Endothelial cell of umbilical vein (primary cell): ENCODE measurements around the gene DRICH1. TPM values are rescaled to one million over a fixed set of nuclear protein-coding genes. Genes with fewer than 3 reads are reported as not detected.

Source experiments
- BruUV-seq: library from RNA; stranded (reverse); fragments of 400-500 nt; replicated peaks from 2 replicates; lab custom pipeline; 2021; lab: Mats Ljungman, UMichigan
- CTCF ChIA-PET: fragments of 300-600, 350-600 bp; sonication (Branson Sonifier 250); formaldehyde crosslinking; loops from one replicate; lab custom pipeline; 2021; ENCODE audit warnings: antibody characterized with exemption, inconsistent platforms; lab: Charles Lee
- POLR2A ChIA-PET: fragments of 300-600, 350-600 bp; sonication (Branson Sonifier 250); formaldehyde crosslinking; loops from one replicate; lab custom pipeline; 2021; ENCODE audit warnings: antibody characterized with exemption, inconsistent platforms; lab: Charles Lee
- DNase-seq: peaks from one replicate; pipeline ENCODE4 v3.0.0-alpha.2; 2011; ENCODE audit warnings: low read depth, low spot score
- FAIRE-seq: peaks from 2 replicates; lab custom pipeline; 2011; peaks lifted over from hg19 to GRCh38; lab: Jason Lieb, UNC
- H2AFZ ChIP-seq: 2 replicates; pipeline ENCODE4 v1.6.0; 2012; ENCODE audit warnings: low read depth, low read length, control low read depth, inconsistent platforms
- H3K27ac ChIP-seq: 2 replicates; pipeline ENCODE4 v1.5.1; 2011; ENCODE audit warnings: low read depth, mild to moderate bottlenecking, control low read depth, low read length, moderate library complexity; ENCODE audit not compliant: insufficient read depth
- H3K27me3 ChIP-seq, 2 experiments: 2 replicates each; pipeline versions ENCODE4 v1.6.0 to v1.6.1; 2011; ENCODE audit warnings: low read length in 2 of 2, mixed read lengths in 1 of 2; ENCODE audit not compliant: control insufficient read depth in 2 of 2, insufficient read depth in 2 of 2
- H3K36me3 ChIP-seq, 2 experiments: 2 replicates in 1 of 2; 3 replicates in 1 of 2; pipeline ENCODE4 v1.5.1; 2011; ENCODE audit warnings: low read length in 2 of 2, mild to moderate bottlenecking in 1 of 2, moderate library complexity in 1 of 2; ENCODE audit not compliant: control insufficient read depth in 2 of 2, insufficient read depth in 2 of 2; ENCODE audit errors: extremely low read depth in 1 of 2
- H3K4me1 ChIP-seq: 3 replicates; pipeline ENCODE4 v1.5.1; 2011; ENCODE audit warnings: mild to moderate bottlenecking, low read length; ENCODE audit not compliant: control insufficient read depth, insufficient read depth; ENCODE audit errors: extremely low read depth
- H3K4me2 ChIP-seq: 2 replicates; pipeline ENCODE4 v1.6.1; 2011; ENCODE audit warnings: low read length, control low read depth, mixed read lengths; ENCODE audit not compliant: insufficient read depth
- H3K4me3 ChIP-seq, 3 experiments: fragments of 200-600 bp in 1 of 3; sonication (generic), shearing (Covaris generic) in 1 of 3; replicated peaks in 1 of 3; 2 replicates each; pipeline ENCODE4 v1.5.1; 2011 to 2016; ENCODE audit warnings: control low read depth in 3 of 3, low read length in 3 of 3, mild to moderate bottlenecking in 2 of 3, inconsistent platforms in 1 of 3, low read depth in 1 of 3, moderate library complexity in 1 of 3; ENCODE audit not compliant: insufficient read depth in 1 of 3
- H3K79me2 ChIP-seq: 2 replicates; pipeline ENCODE4 v1.6.0; 2012; ENCODE audit warnings: low read length, inconsistent platforms; ENCODE audit not compliant: control insufficient read depth, insufficient read depth
- H3K9ac ChIP-seq: replicated peaks from 2 replicates; pipeline ENCODE3; 2011; ENCODE audit warnings: low read length, control low read depth; ENCODE audit not compliant: insufficient read depth; ENCODE audit errors: extremely low read depth
- H3K9me1 ChIP-seq: replicated peaks from 3 replicates; pipeline ENCODE4 v1.6.0; 2011; ENCODE audit warnings: mild to moderate bottlenecking, low read length; ENCODE audit not compliant: control insufficient read depth, insufficient read depth; ENCODE audit errors: extremely low read depth
- H3K9me3 ChIP-seq: replicated peaks from 2 replicates; pipeline ENCODE4 v1.5.1; 2012; ENCODE audit warnings: low read length, inconsistent platforms; ENCODE audit not compliant: control insufficient read depth, insufficient read depth
- H4K20me1 ChIP-seq: replicated peaks from 2 replicates; pipeline ENCODE3; 2011; ENCODE audit warnings: mild to moderate bottlenecking, low read length; ENCODE audit not compliant: control insufficient read depth, insufficient read depth; ENCODE audit errors: extremely low read depth
- CTCF ChIP-seq, 2 donors: IDR thresholded peaks; 1 replicate in 1 of 2; 2 replicates in 1 of 2; pipeline ENCODE4 v1.5.1; 2011; ENCODE audit warnings: low read length in 2 of 2, mild to moderate bottlenecking in 2 of 2, moderate library complexity in 2 of 2, control low read depth in 1 of 2, inconsistent platforms in 1 of 2, low read depth in 1 of 2; ENCODE audit not compliant: insufficient read depth in 1 of 2; ENCODE audit errors: extremely low read depth in 1 of 2
- EZH2 ChIP-seq: IDR thresholded peaks from 2 replicates; pipeline ENCODE4 v1.6.1; 2012; ENCODE audit warnings: borderline replicate concordance, low read depth, mild to moderate bottlenecking, moderate library complexity, low read length, inconsistent platforms; ENCODE audit not compliant: severe bottlenecking
- FOS ChIP-seq: IDR thresholded peaks from 2 replicates; pipeline ENCODE4 v1.6.1; 2011; ENCODE audit warnings: mild to moderate bottlenecking, low read length, moderate library complexity, borderline replicate concordance; ENCODE audit not compliant: insufficient read depth
- GATA2 ChIP-seq: IDR thresholded peaks from 2 replicates; pipeline ENCODE4 v1.7.0; 2011; ENCODE audit warnings: low read depth, mild to moderate bottlenecking, moderate library complexity, mixed read lengths, low read length; ENCODE audit not compliant: insufficient read length, insufficient read depth
- JUN ChIP-seq: IDR thresholded peaks from 2 replicates; pipeline ENCODE4 v1.6.1; 2011; ENCODE audit warnings: borderline replicate concordance, low read depth; ENCODE audit not compliant: insufficient read length, insufficient read depth
- MAX ChIP-seq: IDR thresholded peaks from 2 replicates; pipeline ENCODE4 v1.6.1; 2011; ENCODE audit not compliant: insufficient read depth, insufficient read length
- MYC ChIP-seq: IDR thresholded peaks from one replicate; pipeline ENCODE4 v1.6.1; 2011; ENCODE audit warnings: mild to moderate bottlenecking, low read depth, low read length
- POLR2A ChIP-seq: IDR thresholded peaks from 2 replicates; pipeline ENCODE4 v1.6.1; 2012; ENCODE audit warnings: low read depth, mild to moderate bottlenecking, control low read depth, low read length
- POLR2AphosphoS5 ChIP-seq: IDR thresholded peaks from 2 replicates; pipeline ENCODE4 v1.6.1; 2012; ENCODE audit warnings: low read depth, mild to moderate bottlenecking, control low read depth, low read length, moderate library complexity; ENCODE audit not compliant: insufficient read depth
- dilution Hi-C: fragments of 300-500 bp; cut with MboI; formaldehyde crosslinking; loops from one replicate; pipeline ENCODE4 v1.15.0; 2019; ENCODE audit warnings: low sequenced_read_pairs; ENCODE audit not compliant: extremely low pct_ligation_motif_present
- intact Hi-C: fragments of 100-400 bp; cut with micrococcal nuclease; formaldehyde crosslinking; loops from one replicate; pipeline ENCODE4 v1.10.0; 2022
- polyA plus RNA-seq, 4 experiments: library from polyadenylated mRNA; depleted of rRNA in 3 of 4; stranded (reverse) in 3 of 4; unstranded in 1 of 4; fragments of >200 nt; gene quantifications; 2 replicates each; pipeline versions ENCODE4 v1.2.1 to v1.2.3, GENCODE V29; 2011 to 2012; ENCODE audit warnings: missing spikeins in 1 of 4
- total RNA-seq: library from RNA; stranded (reverse); gene quantifications from 2 replicates; pipeline ENCODE4 v1.2.3, GENCODE V29; 2021

The DRICH1 gene
- total and polyA plus RNA-seq, 2 donors (not counting 3 experiments of a cell fraction or from before 2014, with no cell fraction given): 0.25 TPM; not detected in 1

GRCh38 chr22:23580576-23581259 is 51.4 kb downstream of the DRICH1 start:
- no TSS peak for BruUV-seq
- Histone ChIP-seq H3K4me1 (no peaks in the 10 kb centered on the region), H3K27ac (no peak overlapping the region), H3K4me3 (no peak overlapping the region), H3K9me3 (no peaks in the 10 kb centered on the region), H2AFZ (no peak overlapping the region), H4K20me1 (no peaks in the 10 kb centered on the region), H3K27me3 (no peaks in the 10 kb centered on the region), H3K4me2 (no peak overlapping the region), H3K9ac (no peak overlapping the region), H3K79me2 (no peaks in the 10 kb centered on the region), H3K9me1 (no peaks in the 10 kb centered on the region), H3K36me3 (no peaks in the 10 kb centered on the region)
- TF ChIP-seq CTCF (IDR thresholded peaks at IDR 0.05; ENCODE audit: extremely low read depth in 1 of 2, insufficient read depth in 1 of 2, low read depth in 1 of 2, low read length in 2 of 2): no peak
- no peak for TF ChIP-seq JUN
- no peak for TF ChIP-seq MAX
- no peak for TF ChIP-seq GATA2
- TF ChIP-seq FOS: no peak
- TF ChIP-seq POLR2A: no peak
- no peak for TF ChIP-seq POLR2AphosphoS5
- no peak for TF ChIP-seq MYC
- no peak for TF ChIP-seq EZH2
- FAIRE-seq: no peak
- dilution Hi-C loops (no loop called here), intact Hi-C loops (no loop called here)
- no peak for DNase-seq
- CTCF ChIA-PET: interaction anchor here (0.7 kb wide), 1 partner anchor 9 kb away, joined by 3 read pairs; no protein-coding TSS in a partner anchor
- POLR2A ChIA-PET: no interaction called here
